ENCODE measurements around the gene CIITA.

CIITA gene

GRCh38 chr16:10852286-10852685 lies 24.7 kb upstream of the CIITA start:
- no peak for DNase-seq (ENCODE audit: low spot score)

- DNase-seq (ENCODE audit: low spot score) = no peak
Observed at GRCh38 chr16:10852948-10853347, 24.1 kb upstream of the CIITA start.

- DNase-seq (ENCODE audit: low spot score) = no peak
Observed at GRCh38 chr16:10856042-10856441, 21.0 kb upstream of the CIITA start.

- no peak for DNase-seq (ENCODE audit: low spot score)
Observed at GRCh38 chr16:10858203-10858602, 18.8 kb upstream of the CIITA start.

GRCh38 chr16:10859020-10859419 lies 18.0 kb upstream of the CIITA start:
- no peak for DNase-seq (ENCODE audit: low spot score)

GRCh38 chr16:10859658-10860057 lies 17.3 kb upstream of the CIITA start:
- DNase-seq (ENCODE audit: low spot score) = no peak

- no peak for DNase-seq (ENCODE audit: low spot score)
Observed at GRCh38 chr16:10862438-10862837, 14.6 kb upstream of the CIITA start.

- DNase-seq (ENCODE audit: low spot score) = no peak
Observed at GRCh38 chr16:10865991-10866966, 10.7 kb upstream of the CIITA start.

GRCh38 chr16:10867199-10867598 lies 9.8 kb upstream of the CIITA start:
- DNase-seq (ENCODE audit: low spot score) = no peak

- DNase-seq (ENCODE audit: low spot score) = no peak
Observed at GRCh38 chr16:10868104-10868595, 8.9 kb upstream of the CIITA start.

- no peak for DNase-seq (ENCODE audit: low spot score)
Observed at GRCh38 chr16:10868596-10869469, 8.2 kb upstream of the CIITA start.

- DNase-seq (ENCODE audit: low spot score) = no peak
Observed at GRCh38 chr16:10870137-10870776, 6.7 kb upstream of the CIITA start.

GRCh38 chr16:10870808-10871156 lies 6.2 kb upstream of the CIITA start:
- no peak for DNase-seq (ENCODE audit: low spot score)

GRCh38 chr16:10871157-10871991 lies 5.6 kb upstream of the CIITA start:
- DNase-seq (ENCODE audit: low spot score) = no peak

- DNase-seq (ENCODE audit: low spot score) = no peak
Observed at GRCh38 chr16:10876315-10876714, 687 bp upstream of the CIITA start.

- no peak for DNase-seq (ENCODE audit: low spot score)
Observed at GRCh38 chr16:10877472-10877946, 507 bp downstream of the CIITA start.

- DNase-seq (ENCODE audit: low spot score) = no peak
Observed at GRCh38 chr16:10878328-10878643, 1.3 kb downstream of the CIITA start.

GRCh38 chr16:10878644-10879501 lies 1.9 kb downstream of the CIITA start:
- no peak for DNase-seq (ENCODE audit: low spot score)

- no peak for DNase-seq (ENCODE audit: low spot score)
Observed at GRCh38 chr16:10879681-10880589, 2.9 kb downstream of the CIITA start.

All from hematopoietic multipotent progenitor cell treated with erythropoietin and hydrocortisone succinate and interleukin-3 and kit ligand, for 15 days (in vitro differentiated cells).